ENCODE data around the gene KRTAP5-6.
A peak's percentile ranks its signal among the peaks of the same experiment; 100 is the strongest.

Gene KRTAP5-6, protein sequence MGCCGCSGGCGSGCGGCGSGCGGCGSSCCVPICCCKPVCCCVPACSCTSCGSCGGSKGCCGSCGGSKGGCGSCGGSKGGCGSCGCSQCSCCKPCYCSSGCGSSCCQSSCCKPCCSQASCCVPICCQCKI

GRCh38 chr11:1696608-1697570, at the start of gene KRTAP5-6:
TSS of gene KRTAP5-6 (plus strand) at chr11:1697195. CDS start at chr11:1697246, 51 bp downstream.
- no peak for DNase-seq

DNA sequence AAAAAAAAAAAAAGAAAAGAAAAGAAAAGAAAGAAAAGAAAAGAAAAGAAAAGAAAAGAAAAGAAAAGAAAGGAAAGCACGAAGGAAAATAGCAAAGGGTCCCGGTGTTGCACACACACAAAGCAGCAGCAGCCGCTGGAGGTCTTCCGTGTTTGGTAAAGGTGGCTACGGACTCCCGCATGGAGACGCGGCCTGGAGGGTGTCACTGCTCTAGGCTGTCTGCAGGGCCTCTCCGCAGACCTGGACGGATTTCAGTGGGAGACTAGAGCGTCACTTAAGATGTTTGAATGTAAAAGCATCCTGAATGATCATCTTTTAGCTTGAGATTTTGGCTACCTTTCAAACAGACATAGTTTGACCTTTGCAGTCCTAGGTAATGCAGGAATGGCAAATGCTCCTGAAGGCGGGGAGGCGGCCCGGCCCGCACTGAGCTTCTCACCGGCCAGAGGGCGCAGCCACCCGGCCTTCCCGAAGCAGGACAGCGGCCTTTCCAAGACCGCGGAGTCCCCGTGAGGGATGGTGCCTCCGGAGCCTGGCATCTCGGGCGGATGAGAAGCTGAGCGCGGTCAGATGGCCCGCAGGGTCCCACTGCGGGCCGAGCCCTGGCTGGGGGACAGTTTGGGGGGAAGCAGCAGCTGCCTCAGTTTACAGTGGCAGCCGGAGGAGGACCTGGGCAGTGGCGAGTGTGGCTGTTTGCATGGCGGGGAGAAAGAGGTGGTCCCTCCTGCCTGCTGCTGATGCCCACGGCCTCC, 48.9 kb upstream of the KRTAP5-6 start:
- no peak for DNase-seq

- no peak for DNase-seq
Observed at GRCh38 chr11:1648653-1649420, 48.2 kb upstream of the KRTAP5-6 start.

DNA sequence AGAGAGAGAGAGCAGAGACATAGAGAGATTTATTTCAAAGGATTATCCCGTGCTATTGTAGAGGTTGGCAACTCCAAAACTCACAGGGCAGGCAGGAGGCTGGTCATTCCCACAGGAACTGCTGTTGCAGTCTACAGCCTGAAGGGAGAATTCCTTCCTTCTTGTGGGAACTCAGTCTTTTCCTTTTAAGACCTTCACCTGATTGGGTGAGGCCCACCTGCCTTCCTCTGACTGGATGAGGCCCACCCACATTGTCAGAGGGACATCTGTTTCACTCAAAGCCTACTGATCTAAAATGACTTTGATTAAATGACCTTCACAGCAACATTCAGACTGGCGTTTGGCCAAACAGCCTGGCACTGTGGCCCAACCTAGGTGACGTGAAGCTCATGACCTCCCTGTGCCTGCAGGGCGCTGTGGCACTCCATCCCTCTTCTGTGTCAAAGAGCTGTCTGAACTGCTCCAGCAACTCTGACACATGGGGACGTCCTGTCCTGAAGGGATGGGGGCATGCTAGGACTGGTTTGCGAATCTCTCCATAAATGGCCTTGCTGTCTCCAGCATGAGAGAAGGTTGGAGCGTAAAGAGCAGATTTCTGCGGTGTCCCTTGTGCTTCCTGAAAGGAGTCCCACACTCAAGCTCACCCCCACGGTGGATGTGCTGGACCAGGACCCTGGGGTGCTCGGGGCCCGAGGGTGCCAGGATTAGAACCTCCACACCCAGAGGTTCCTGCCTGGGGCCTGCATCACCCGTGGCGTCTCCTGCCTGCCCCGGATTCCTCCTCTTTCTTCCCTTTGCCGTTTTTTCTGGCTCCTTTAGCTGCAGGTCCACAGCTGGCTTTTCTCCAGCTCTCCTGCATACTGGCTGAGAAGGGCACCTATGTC, 46.7 kb upstream of the KRTAP5-6 start:
- DNase-seq = no peak

GRCh38 chr11:1650918-1651262, 46.1 kb upstream of the KRTAP5-6 start:
- DNase-seq = no peak

DNA sequence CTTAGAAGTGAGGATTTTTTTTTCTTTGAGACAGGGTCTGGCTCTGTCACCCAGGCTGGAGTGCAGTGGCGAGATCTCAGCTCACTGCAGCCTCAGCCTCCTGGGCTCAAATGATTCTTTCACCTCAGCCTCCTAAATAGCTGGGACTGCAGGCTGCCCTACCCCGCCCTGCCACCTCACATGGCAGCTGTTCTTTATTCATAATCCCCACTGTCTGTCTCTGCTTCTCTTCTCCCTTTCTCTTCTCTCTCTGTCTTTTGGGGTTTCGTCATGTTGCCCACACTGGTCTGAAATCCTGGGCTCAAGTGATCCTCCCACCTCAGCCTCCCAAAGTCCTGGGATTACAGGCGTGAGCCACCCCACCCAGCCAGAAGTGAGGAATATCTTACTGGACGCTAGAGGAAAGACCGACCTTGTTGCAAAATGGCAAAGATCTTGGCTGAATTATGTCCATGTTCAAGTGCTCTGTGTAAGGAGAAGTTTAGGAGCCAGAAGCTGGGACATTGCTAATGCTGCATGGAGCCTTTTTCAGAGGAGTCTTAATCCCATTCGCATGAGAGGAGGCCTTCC, 45.5 kb upstream of the KRTAP5-6 start:
- no peak for DNase-seq

DNA sequence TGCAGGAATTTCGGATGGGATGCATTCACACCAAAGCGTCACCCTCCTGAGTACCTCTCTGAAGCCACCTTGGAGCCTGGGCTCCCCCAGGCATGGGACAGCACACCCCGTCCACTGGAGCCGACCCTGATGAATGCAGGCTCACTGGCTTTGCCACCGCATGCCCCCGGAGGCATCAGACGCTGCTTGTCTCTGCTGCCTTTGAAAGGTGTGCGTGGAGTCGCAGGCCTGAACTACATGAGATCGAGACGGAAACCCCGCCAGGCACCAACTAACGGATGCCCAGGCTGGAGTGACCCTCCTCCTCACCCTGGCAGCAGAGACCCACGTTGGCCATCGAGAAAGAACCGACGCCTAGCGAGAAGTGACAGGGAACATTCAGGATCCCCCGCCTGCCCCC, 45.0 kb upstream of the KRTAP5-6 start:
- DNase-seq = no peak

- DNase-seq = no peak
Observed at GRCh38 chr11:1652442-1652770, 44.6 kb upstream of the KRTAP5-6 start.

GRCh38 chr11:1652771-1653540, 44.0 kb upstream of the KRTAP5-6 start:
- peak; percentile 27 for DNase-seq

DNA sequence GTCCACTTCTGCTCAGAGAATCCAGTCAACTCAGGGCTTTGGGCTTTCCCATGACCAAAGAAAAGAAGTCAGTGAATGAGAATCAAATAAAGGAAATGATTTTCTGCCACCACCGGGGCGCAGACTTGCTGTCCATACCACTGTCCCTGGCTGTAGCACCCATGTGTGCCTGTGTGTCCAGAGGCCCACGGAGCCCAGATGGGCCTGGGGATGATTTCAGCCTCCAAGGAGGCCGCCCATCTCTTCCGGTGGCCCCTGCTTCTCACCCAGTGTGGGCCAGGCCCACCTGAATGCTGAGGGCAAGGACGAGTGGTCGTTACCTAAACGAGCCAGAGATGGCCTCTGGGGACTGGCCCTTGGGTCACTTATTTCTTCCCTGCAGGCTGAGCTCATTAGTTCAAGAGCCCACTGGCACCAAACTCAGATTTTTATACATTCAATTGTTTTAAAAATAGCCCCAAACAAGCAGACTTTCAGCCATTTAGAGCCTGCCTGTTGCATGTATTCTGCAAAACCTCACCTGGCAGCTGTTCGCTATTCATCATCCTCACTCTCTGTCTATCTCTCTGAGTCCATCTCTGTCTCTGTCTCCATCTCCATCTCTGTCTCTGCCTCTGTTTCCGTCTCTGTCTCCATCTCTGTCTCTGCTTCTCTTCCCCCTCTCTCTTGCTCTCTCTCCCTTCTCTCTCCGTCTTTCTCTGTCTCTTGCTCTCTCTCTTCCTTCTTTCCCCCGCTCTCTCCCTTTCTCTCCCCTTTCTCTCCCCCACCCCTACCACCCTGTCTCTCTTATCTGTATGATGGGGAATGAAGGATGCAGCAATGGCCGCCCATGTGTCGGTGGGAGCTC, 43.2 kb upstream of the KRTAP5-6 start:
- no peak for DNase-seq

DNA sequence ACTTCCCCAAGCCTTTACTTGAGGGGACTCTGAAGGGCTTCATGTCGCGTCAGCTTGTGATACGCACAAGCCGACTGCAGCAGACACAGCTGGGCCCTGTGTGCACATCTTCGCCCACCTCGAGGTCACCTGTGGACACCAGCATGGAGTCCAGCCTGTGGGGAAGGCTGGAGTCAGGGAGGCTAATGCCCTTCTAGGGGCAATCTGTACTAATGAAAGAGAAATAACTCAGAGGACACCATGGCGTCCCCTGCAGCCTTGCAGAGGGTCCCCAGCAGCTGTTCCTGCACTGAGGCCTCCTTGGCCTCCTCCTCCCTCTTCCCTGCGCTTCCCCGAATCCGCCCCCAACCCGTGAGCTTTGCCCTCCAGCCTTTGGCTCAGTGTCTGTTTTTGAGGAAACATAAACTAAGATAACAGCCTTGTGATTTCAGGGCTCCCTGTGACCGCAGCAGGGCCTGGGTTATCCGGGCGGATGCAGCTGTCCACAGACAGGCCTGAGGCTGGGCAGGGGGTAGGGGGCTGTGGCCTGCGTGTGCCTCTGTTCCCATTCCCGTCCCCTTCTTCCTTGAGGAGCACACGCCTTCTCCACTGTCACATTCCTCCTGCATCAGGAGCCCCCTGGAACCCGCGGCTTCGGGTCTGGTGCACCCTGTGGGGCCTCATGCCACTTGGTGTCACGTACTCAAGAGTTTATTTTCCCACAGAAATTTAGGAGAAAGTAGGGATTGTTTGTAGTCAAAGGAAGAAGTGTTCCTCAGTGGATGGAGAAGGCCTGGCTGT, 42.4 kb upstream of the KRTAP5-6 start:
- no peak for DNase-seq

GRCh38 chr11:1655168-1656060, 41.6 kb upstream of the KRTAP5-6 start:
- DNase-seq = no peak

DNA sequence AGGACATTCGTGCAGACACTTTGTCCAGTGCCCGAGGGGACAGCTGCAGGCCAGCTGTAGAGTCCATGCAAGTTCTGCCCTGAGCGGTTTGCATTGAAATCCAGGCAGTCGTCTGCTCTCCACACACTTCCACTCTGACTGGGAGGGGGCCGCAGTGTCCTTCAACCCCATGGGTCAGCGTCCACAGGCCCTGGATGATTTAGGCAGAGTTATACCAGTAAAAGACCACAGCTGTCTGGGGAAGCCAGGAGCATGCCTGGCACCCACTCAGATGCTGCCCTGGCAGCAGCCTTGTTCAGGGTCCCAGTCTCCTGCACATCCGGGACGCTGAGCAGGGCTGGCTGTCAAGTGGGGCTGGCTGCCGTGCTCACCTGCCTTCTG, 40.9 kb upstream of the KRTAP5-6 start:
- DNase-seq = no peak

- no peak for DNase-seq
Observed at GRCh38 chr11:1656670-1657069, 40.3 kb upstream of the KRTAP5-6 start.

- no peak for DNase-seq
Observed at GRCh38 chr11:1659506-1659905, 37.5 kb upstream of the KRTAP5-6 start.

DNA sequence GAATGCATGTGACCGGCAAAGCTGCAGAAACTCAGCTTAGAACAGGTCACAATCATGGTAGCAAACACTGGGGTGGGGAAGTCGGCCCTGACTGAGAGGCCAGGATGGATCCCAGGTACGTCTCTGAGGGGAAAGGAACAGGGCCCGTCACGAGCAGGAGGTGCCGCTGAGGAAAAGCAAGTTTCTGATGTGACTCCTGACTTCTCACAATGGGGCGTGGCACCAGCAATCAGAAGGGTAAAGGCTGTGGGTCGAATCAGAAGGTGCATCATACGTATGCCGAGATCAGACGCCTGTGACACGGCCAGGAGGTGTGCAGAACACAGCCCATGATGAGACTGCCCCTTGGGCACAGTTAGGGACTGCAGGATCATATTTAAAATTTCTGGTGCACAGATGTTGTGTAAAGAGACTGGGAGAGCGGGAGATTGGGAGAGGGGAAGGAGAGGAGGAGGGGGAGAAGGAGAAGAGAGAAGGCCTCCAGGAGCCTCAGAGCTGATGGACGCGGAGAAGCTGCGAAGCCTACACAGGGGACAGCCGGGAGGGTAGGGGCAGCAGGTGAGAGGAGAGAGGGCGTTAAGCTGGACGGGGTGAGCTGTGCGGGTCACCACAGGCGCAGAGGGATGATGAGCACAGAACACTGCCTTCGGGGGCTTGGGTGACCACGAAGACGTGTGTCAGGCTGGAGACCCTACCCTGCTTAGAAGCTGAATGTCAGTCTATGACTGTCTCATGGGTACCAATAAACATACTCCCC, 36.7 kb upstream of the KRTAP5-6 start:
- no peak for DNase-seq

Data from amniotic stem cell (primary cell).